Tibial artery (tissue), 4 donors: ENCODE measurements around the gene ETV2.

ENCODE experiments used
- DNase-seq, 2 donors: peaks; one replicate each; pipeline ENCODE4 v3.0.0-alpha.2; 2019
- H3K27ac ChIP-seq, 2 donors: fragments of 200-600 bp; sonication (generic) in 1 of 2; 1 replicate in 1 of 2; 2 replicates in 1 of 2; pipeline ENCODE4 v1.5.1; 2018 to 2019; ENCODE audit warnings: mild to moderate bottlenecking in 1 of 2
- H3K27me3 ChIP-seq, 2 donors: fragments of 200-600 bp; sonication (generic) in 1 of 2; one replicate each; pipeline versions ENCODE4 v1.5.1 to v1.6.0; 2016 to 2019
- H3K36me3 ChIP-seq, 3 donors: fragments of 200-600 bp; sonication (generic) in 2 of 3; one replicate each; pipeline ENCODE4 v1.5.1; 2016 to 2019; ENCODE audit warnings: mild to moderate bottlenecking in 2 of 3
- H3K4me1 ChIP-seq, 4 donors: fragments of 200-600 bp; sonication (generic) in 2 of 4; 1 replicate in 3 of 4; 2 replicates in 1 of 4; pipeline ENCODE4 v1.5.1; 2016 to 2019
- H3K4me3 ChIP-seq, 2 donors: fragments of 200-600 bp; sonication (generic) in 1 of 2; 1 replicate in 1 of 2; 2 replicates in 1 of 2; pipeline ENCODE4 v1.5.1; 2018 to 2019; ENCODE audit warnings: mild to moderate bottlenecking in 2 of 2
- H3K9me3 ChIP-seq, 3 donors: fragments of 200-600 bp; sonication (generic) in 1 of 3; one replicate each; pipeline ENCODE4 v1.5.1; 2016 to 2019
- intact Hi-C: fragments of 100-400 bp; cut with DNase I; formaldehyde crosslinking; loops from one replicate; pipeline ENCODE4 v1.15.0; 2023; ENCODE audit warnings: low total_unique reads
- TF ChIP-seq, protein P1 (sequence below), 2 experiments: fragments of 200-600 bp in 1 of 2; fragments of 450-650 bp in 1 of 2; IDR thresholded peaks; one replicate each; pipeline ENCODE4 v1.5.1; 2017 to 2019; ENCODE audit warnings: antibody characterized with exemption in 2 of 2, mild to moderate bottlenecking in 1 of 2, moderate library complexity in 1 of 2

The ETV2 gene

GRCh38 chr19:35663981-35664380 lies 22.4 kb downstream of the ETV2 start:
- Histone ChIP-seq H3K27me3 (no peaks in the 10 kb centered on the region), H3K4me1 (no peaks in the 10 kb centered on the region), H3K4me3 (no peak overlapping the region), H3K9me3 (no peaks in the 10 kb centered on the region), H3K36me3 (peaks cover 37 to 51% (median 39%) of the 10 kb centered on the region in 3 donors), H3K27ac (no peak overlapping the region)
- intact Hi-C loops: no loop called here
- no peak for DNase-seq
- TF ChIP-seq, protein P1, sequence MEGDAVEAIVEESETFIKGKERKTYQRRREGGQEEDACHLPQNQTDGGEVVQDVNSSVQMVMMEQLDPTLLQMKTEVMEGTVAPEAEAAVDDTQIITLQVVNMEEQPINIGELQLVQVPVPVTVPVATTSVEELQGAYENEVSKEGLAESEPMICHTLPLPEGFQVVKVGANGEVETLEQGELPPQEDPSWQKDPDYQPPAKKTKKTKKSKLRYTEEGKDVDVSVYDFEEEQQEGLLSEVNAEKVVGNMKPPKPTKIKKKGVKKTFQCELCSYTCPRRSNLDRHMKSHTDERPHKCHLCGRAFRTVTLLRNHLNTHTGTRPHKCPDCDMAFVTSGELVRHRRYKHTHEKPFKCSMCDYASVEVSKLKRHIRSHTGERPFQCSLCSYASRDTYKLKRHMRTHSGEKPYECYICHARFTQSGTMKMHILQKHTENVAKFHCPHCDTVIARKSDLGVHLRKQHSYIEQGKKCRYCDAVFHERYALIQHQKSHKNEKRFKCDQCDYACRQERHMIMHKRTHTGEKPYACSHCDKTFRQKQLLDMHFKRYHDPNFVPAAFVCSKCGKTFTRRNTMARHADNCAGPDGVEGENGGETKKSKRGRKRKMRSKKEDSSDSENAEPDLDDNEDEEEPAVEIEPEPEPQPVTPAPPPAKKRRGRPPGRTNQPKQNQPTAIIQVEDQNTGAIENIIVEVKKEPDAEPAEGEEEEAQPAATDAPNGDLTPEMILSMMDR (IDR thresholded peaks at IDR 0.05): no peak

GRCh38 chr19:35665157-35665556 lies 23.6 kb downstream of the ETV2 start:
- no peaks in the 10 kb centered on the region for H3K9me3 ChIP-seq
- H3K27ac ChIP-seq: no peak overlapping the region
- intact Hi-C loops: no loop called here
- no peak overlapping the region for H3K4me3 ChIP-seq
- no peaks in the 10 kb centered on the region for H3K27me3 ChIP-seq
- no peaks in the 10 kb centered on the region for H3K4me1 ChIP-seq
- H3K36me3 ChIP-seq: peaks cover 25 to 42% (median 27%) of the 10 kb centered on the region in 3 donors
- TF ChIP-seq, protein P1 (IDR thresholded peaks at IDR 0.05): no peak
- DNase-seq: no peak

DNA sequence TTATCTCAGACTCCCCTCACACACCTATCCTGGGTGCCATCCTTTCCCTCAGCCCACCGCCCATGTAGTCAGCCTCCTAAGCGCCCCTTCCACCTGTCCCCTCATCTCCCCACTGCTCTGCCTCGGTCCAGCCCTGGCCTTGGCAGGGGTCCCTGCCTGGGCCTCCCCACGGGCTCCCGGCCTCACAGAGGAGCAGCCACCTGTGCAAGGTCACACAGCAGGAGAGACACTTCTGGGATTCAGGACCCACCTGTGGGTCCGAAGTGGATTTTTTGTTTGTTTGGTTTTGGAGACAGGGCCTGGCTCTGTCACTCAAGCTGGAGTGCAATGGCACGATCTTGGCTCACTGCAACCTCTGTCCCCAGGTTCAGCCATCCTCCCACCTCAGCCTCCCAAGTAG lies 24.1 kb downstream of the ETV2 start:
- Histone ChIP-seq H3K4me1 (no peaks in the 10 kb centered on the region), H3K9me3 (no peaks in the 10 kb centered on the region), H3K27me3 (no peaks in the 10 kb centered on the region), H3K36me3 (peaks cover 20 to 37% (median 23%) of the 10 kb centered on the region in 3 donors), H3K27ac (no peak overlapping the region), H3K4me3 (no peak overlapping the region)
- no peak for DNase-seq
- intact Hi-C loops: no loop called here
- TF ChIP-seq, protein P1 (IDR thresholded peaks at IDR 0.05): no peak

- Histone ChIP-seq H3K9me3 (no peaks in the 10 kb centered on the region), H3K4me1 (no peaks in the 10 kb centered on the region), H3K36me3 (peaks cover 13 to 30% (median 18%) of the 10 kb centered on the region in 3 donors), H3K4me3 (no peak within 1 kb of the TSS), H3K27ac (no peak within 1 kb of the TSS), H3K27me3 (no peaks in the 10 kb centered on the region)
- intact Hi-C loops: no loop called here
- no peak for DNase-seq
- TF ChIP-seq, protein P1 (IDR thresholded peaks at IDR 0.05): no peak
Measured at GRCh38 chr19:35666251-35666913, 24.8 kb downstream of the ETV2 start, which contains the start of gene UPK1A. UPK1A (plus strand) TSS chr19:35666517; CDS start chr19:35666813, 296 bp downstream.

DNA sequence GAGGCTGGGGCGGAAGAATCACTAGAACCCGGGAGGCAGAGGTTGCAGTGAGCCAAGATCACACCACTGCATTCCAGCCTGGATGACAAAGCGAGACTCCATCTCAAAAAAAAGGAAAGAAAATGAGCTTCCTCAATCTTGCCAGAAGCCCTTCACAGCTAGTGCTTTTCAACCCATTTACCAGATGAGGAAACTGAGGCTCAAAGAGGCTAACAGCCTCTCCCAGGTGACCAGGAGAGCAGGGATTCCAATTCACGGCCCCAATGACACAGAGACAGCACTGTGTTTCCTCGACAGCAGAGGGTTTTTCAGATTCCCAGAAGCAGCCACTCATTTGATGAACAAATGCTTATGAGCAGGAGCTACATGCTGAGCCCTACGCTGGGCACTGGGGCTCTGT lies 28.0 kb downstream of the ETV2 start:
- DNase-seq: no peak
- peaks cover 0 to 7% (median 3%) of the 10 kb centered on the region in 4 donors for H3K4me1 ChIP-seq
- TF ChIP-seq, protein P1 (IDR thresholded peaks at IDR 0.05): no peak
- no peak overlapping the region for H3K4me3 ChIP-seq
- H3K9me3 ChIP-seq: no peaks in the 10 kb centered on the region
- H3K36me3 ChIP-seq: peaks cover 0 to 12% (median 0%) of the 10 kb centered on the region in 3 donors
- H3K27ac ChIP-seq: no peak overlapping the region
- H3K27me3 ChIP-seq: peaks cover 0 to 26% of the 10 kb centered on the region in 2 donors
- intact Hi-C loops: no loop called here
